RWPE2 (cell line): ENCODE measurements around the gene MUC2.
A peak's percentile ranks its signal among the peaks of the same experiment; 100 is the strongest.
"Not testable (repeated sequence)": the region's sequence is repeated elsewhere in the genome, so short reads cannot be mapped to it uniquely, and the experiment has no call there.

ENCODE experiments used
- ATAC-seq: fragments of 200-7000 bp; cut with Tn5 transposase; 3 replicates; pipeline ENCODE4 v1.9.1; 2021; ENCODE audit warnings: low read depth
- DNase-seq: peaks from one replicate; pipeline ENCODE4 v3.0.0-alpha.2; 2020; ENCODE audit warnings: low spot score
- H3K27ac ChIP-seq: fragments of 450-650 bp; 2 replicates; pipeline ENCODE4 v1.5.1; 2017; ENCODE audit warnings: mild to moderate bottlenecking; ENCODE audit not compliant: poor library complexity, severe bottlenecking
- H3K27me3 ChIP-seq: fragments of 250-450 bp; sonication (Bioruptor Pico); 2 replicates; pipeline ENCODE4 v1.5.1; 2021; ENCODE audit warnings: mild to moderate bottlenecking, moderate library complexity; ENCODE audit not compliant: insufficient read depth, poor library complexity, severe bottlenecking
- H3K36me3 ChIP-seq: fragments of 250-450 bp; sonication (Bioruptor Pico); 2 replicates; pipeline ENCODE4 v1.5.1; 2020; ENCODE audit warnings: low read depth, mild to moderate bottlenecking, moderate library complexity
- H3K4me1 ChIP-seq: fragments of 250-450 bp; sonication (Bioruptor Pico); 2 replicates; pipeline ENCODE4 v1.5.1; 2021; ENCODE audit warnings: mild to moderate bottlenecking, moderate library complexity; ENCODE audit not compliant: insufficient read depth, poor library complexity, severe bottlenecking
- H3K4me3 ChIP-seq: fragments of 250-450 bp; sonication (Bioruptor Pico); 2 replicates; pipeline ENCODE4 v1.5.1; 2021; ENCODE audit warnings: mild to moderate bottlenecking, moderate library complexity; ENCODE audit not compliant: severe bottlenecking
- H3K9me3 ChIP-seq: fragments of 250-450 bp; sonication (Bioruptor Pico); 2 replicates; pipeline ENCODE4 v1.5.1; 2021; ENCODE audit warnings: mild to moderate bottlenecking, moderate library complexity; ENCODE audit not compliant: severe bottlenecking
- CTCF ChIP-seq: fragments of 450-650 bp; IDR thresholded peaks from one replicate; pipeline ENCODE4 v1.5.1; 2017; ENCODE audit warnings: mild to moderate bottlenecking, moderate library complexity; ENCODE audit not compliant: poor library complexity, severe bottlenecking

MUC2 gene

GRCh38 chr11:1111545-1112212 lies 37.0 kb downstream of the MUC2 start:
- no peak for TF ChIP-seq CTCF
- no peaks in the 10 kb centered on the region for H3K4me1 ChIP-seq
- DNase-seq (peak; percentile 51), ATAC-seq (no peak)
- no peaks in the 10 kb centered on the region for H3K9me3 ChIP-seq
- no peaks in the 10 kb centered on the region for H3K36me3 ChIP-seq
- H3K27ac ChIP-seq, result no peak overlapping the region
- H3K4me3 ChIP-seq, result no peak overlapping the region
- H3K27me3 ChIP-seq, result no peaks in the 10 kb centered on the region

GRCh38 chr11:1112351-1113191 lies 37.9 kb downstream of the MUC2 start:
- no peaks in the 10 kb centered on the region for H3K36me3 ChIP-seq
- TF ChIP-seq CTCF, result no peak
- ATAC-seq, result no peak
- peak; percentile 41 for DNase-seq
- no peaks in the 10 kb centered on the region for H3K9me3 ChIP-seq
- H3K4me1 ChIP-seq, result no peaks in the 10 kb centered on the region
- no peak overlapping the region for H3K4me3 ChIP-seq
- no peak overlapping the region for H3K27ac ChIP-seq
- no peaks in the 10 kb centered on the region for H3K27me3 ChIP-seq

GRCh38 chr11:1113405-1114201 lies 38.9 kb downstream of the MUC2 start:
- H3K4me3 ChIP-seq, result no peak overlapping the region
- TF ChIP-seq CTCF, result no peak
- DNase-seq (peak; percentile 51), ATAC-seq (no peak)
- no peaks in the 10 kb centered on the region for H3K4me1 ChIP-seq
- no peaks in the 10 kb centered on the region for H3K9me3 ChIP-seq
- no peak overlapping the region for H3K27ac ChIP-seq
- no peaks in the 10 kb centered on the region for H3K36me3 ChIP-seq
- H3K27me3 ChIP-seq, result no peaks in the 10 kb centered on the region

- not testable (repeated sequence) for DNase-seq, H3K27ac ChIP-seq, H3K27me3 ChIP-seq, ATAC-seq, H3K9me3 ChIP-seq, H3K36me3 ChIP-seq, H3K4me3 ChIP-seq, H3K4me1 ChIP-seq
Observed at GRCh38 chr11:1115292-1115691, 40.6 kb downstream of the MUC2 start.

GRCh38 chr11:1116104-1116503 lies 41.4 kb downstream of the MUC2 start:
- Histone ChIP-seq H3K4me3 (no peak overlapping the region), H3K36me3 (no peaks in the 10 kb centered on the region), H3K27me3 (peaks cover 3% of the 10 kb centered on the region), H3K4me1 (no peaks in the 10 kb centered on the region), H3K9me3 (no peaks in the 10 kb centered on the region), H3K27ac (no peak overlapping the region)
- DNase-seq (peak; percentile 19), ATAC-seq (no peak)
- TF ChIP-seq CTCF, result no peak
